Retinal pigment epithelial cell (primary cell): ENCODE measurements around the gene EPHA3.

Source experiments
- DNase-seq: peaks from one replicate; pipeline ENCODE4 v3.0.0-alpha.2; 2010; ENCODE audit warnings: low read depth
- H3K4me3 ChIP-seq: 2 replicates; pipeline ENCODE4 v1.5.1; 2011; ENCODE audit warnings: mild to moderate bottlenecking, low read length, control low read depth, moderate library complexity
- TF ChIP-seq, protein P1 (sequence below): conservative IDR thresholded peaks from 2 replicates; pipeline ENCODE4 v1.5.1; 2011; ENCODE audit warnings: low read depth, low read length, control low read depth, inconsistent platforms

The EPHA3 gene

DNA sequence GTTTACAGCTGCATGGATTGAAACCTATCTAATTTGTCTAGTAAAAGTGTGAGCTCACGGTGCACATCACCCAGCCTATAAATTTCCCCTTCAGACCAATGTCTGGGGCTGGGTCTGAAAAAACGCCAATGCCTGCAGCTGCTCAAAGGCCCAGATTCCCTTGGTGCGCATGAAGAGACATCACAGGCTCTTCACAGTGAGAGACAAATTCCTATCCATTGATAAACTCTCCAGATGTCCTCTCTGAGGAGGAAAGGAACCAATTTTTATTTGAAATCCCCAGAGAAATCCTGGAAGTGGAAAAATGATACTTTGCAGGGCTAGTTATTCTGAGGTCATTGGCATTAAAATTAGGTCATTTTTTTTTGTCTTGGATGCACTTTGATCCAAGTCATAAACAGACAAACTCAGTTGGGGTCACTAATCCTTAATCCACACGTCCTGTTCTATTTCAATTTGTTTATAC is 360.5 kb downstream of the EPHA3 start:
- DNase-seq, result no peak
- TF ChIP-seq, protein P1, sequence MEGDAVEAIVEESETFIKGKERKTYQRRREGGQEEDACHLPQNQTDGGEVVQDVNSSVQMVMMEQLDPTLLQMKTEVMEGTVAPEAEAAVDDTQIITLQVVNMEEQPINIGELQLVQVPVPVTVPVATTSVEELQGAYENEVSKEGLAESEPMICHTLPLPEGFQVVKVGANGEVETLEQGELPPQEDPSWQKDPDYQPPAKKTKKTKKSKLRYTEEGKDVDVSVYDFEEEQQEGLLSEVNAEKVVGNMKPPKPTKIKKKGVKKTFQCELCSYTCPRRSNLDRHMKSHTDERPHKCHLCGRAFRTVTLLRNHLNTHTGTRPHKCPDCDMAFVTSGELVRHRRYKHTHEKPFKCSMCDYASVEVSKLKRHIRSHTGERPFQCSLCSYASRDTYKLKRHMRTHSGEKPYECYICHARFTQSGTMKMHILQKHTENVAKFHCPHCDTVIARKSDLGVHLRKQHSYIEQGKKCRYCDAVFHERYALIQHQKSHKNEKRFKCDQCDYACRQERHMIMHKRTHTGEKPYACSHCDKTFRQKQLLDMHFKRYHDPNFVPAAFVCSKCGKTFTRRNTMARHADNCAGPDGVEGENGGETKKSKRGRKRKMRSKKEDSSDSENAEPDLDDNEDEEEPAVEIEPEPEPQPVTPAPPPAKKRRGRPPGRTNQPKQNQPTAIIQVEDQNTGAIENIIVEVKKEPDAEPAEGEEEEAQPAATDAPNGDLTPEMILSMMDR, result no peak
- no peak overlapping the region for H3K4me3 ChIP-seq

DNA sequence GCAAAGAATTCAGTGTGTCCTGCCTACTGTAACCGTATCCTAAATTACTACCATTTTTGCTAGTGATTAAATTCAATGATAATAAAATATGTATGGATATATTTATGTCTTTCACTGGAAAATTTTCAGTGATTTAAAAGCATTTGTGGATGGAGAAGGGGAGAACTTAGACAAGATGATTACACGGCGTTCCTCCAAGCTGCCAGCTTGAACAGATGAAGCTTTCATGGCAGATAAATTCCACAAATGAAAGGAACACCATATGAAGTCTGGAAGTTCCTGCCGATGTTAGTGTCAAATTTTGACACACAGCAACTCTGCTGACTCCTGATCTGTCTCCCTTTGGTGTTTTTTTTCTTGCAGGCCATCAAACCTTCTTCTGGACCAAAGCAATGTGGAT is 364.7 kb downstream of the EPHA3 start:
- no peak for DNase-seq
- TF ChIP-seq, protein P1, result no peak
- no peak overlapping the region for H3K4me3 ChIP-seq

DNA sequence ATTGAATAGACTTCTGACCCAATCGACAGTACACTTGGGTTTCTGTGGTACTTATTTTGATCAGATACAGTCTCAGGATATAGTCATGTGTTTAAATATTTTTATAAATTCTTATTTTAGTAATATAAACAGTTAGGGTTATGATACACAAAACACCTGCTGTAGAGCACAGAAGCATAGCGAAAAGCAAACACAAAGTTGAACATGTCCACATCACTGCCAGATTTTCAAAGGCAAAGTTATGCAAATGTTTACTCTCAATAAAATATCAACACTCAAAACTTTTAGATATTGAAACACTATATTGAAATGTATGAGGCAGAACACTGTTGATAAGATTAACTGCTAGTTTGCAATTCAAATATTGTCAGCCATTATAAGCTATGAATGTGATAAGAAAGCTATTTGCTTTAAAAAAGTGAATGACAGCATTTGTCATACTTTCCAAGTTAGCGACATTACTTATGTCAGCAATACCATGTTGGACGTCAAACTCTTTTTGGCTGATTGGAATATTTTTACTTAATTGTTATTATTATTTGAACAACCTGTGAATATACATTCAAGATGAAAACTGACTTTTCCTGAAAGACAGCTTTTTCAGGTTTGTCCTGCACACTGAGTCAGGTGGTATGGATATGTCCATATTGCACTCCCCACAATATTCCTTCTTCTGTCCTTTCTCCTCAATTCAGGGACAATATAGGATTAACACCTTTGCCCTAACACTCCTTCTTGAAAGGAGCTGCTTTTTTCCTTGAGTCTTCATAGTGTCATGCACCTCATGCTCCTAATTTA is 367.1 kb downstream of the EPHA3 start:
- TF ChIP-seq, protein P1, result no peak
- DNase-seq, result no peak
- H3K4me3 ChIP-seq, result no peak overlapping the region

DNA sequence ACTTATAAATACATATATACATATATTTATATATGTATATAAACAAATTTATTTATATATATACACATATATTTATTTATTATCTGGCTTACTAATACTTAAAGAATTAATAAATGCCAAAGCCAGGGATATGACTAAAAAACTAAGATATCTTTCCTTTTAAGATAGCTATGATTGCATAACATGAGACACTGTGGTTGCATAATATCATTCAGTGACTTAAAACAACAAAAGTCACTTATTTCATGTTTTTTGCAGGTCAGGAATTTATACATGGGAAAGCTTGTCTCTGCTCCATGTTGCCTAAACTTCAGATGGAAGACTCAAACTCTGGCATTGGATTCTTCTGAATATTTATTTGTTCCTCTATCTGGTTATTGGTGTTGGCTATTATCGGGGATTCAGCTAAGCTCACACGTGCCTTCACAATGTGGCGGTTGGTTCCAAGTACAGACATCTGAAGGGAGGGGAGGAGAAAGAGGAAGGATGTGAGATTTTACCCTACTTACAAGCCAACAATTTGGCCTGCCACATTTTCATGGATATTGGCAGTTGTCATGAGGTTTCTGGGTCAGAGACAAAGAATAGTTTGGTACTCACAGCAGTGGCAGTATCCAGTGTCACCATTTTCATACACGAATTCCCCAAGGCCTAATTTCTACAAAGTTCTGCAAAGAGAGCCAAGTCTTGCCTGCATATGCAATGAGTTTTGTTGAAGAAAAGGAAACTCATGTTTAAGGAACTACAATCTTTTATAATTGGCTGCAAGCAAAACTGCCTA is 381.6 kb downstream of the EPHA3 start:
- H3K4me3 ChIP-seq, result no peak overlapping the region
- TF ChIP-seq, protein P1, result no peak
- no peak for DNase-seq

DNA sequence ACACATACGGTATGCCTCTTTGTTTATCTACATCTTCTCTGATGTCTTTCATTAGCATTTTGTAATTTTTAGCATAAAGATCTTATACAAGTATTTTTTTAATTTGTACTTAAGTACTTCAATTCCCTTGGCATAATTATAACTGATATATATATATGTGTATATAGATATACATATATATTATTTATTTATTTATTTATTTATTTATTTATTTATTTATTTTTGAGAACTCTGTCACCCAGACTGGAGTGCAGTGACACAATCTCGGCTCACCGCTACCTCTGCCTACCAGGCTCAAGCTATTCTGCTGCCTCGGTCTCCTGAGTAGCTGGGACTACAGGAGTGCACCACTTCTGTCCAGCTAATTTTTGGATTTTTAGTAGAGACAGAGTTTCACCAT is 382.7 kb downstream of the EPHA3 start:
- TF ChIP-seq, protein P1, result no peak
- no peak overlapping the region for H3K4me3 ChIP-seq
- DNase-seq, result no peak

DNA sequence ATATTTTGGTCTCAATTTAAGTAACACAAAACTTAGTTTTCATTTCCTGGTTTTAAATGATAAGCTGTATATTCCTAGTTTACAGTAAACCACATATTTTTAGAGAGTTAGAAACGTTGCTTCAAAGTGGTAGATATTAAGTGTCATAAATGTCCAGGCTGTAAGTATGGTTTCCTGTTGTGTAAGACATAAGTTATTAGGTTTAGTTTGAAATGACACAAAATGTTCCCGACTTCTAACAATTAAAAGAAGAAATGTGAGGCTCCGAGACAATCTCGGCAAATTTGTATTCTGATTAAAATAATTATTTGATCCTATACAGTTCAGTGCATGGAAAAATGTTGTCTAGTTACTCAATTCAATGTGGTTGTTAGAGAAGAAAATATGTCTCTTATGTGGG is 387.3 kb downstream of the EPHA3 start:
- TF ChIP-seq, protein P1, result no peak

More for the DNA sequence above, 387.3 kb downstream of the EPHA3 start:
- H3K4me3 ChIP-seq, result no peak overlapping the region
- no peak for DNase-seq
